ENCODE results near the gene CMTM7. TPM values are rescaled to one million over a fixed set of nuclear protein-coding genes. Genes with fewer than 3 reads are reported as not detected.

Gene CMTM7
- total and polyA plus RNA-seq, 5 experiments from 2014 or later, result 46.4 to 122 (median 67.4) TPM

GRCh38 chr3:32405155-32405554, 13.5 kb downstream of the CMTM7 start:
- H3K9me3 Mint-ChIP-seq, result no peaks in the 10 kb centered on the region
- H3K36me3 Mint-ChIP-seq, result peaks cover 0 to 31% (median 11%) of the 10 kb centered on the region in 3 donors
- H3K4me1 Mint-ChIP-seq, result peaks cover 33 to 92% (median 85%) of the 10 kb centered on the region in 4 donors
- POLR2A ChIA-PET, result interaction anchor here (1.1 to 7.9 kb wide), 6 partner anchors 9 to 56 kb away, joined by 3 to 52 read pairs (median 18); no protein-coding TSS in a partner anchor
- H3K27me3 Mint-ChIP-seq, result no peaks in the 10 kb centered on the region
- H3K4me3 Mint-ChIP-seq, result peak overlapping the region in 1 of 10 donors; percentile 4
- no peak for DNase-seq
- H3K27ac Mint-ChIP-seq, result peak overlapping the region in 9 of 10 donors; percentile 25 to 100 (median 76)
- ATAC-seq, result no peak

- peaks cover 0 to 34% (median 11%) of the 10 kb centered on the region in 3 donors for H3K36me3 Mint-ChIP-seq
- H3K4me1 Mint-ChIP-seq, result peaks cover 34 to 92% (median 85%) of the 10 kb centered on the region in 4 donors
- no peaks in the 10 kb centered on the region for H3K9me3 Mint-ChIP-seq
- ATAC-seq (no peak), DNase-seq (no peak)
- no peaks in the 10 kb centered on the region for H3K27me3 Mint-ChIP-seq
- H3K27ac Mint-ChIP-seq, result peak overlapping the region in 4 of 10 donors; percentile 52 to 100 (median 76)
- POLR2A ChIA-PET, result interaction anchor here (1.4 to 7.9 kb wide), 6 partner anchors 9 to 55 kb away, joined by 4 to 52 read pairs (median 18); no protein-coding TSS in a partner anchor
- no peak overlapping the region for H3K4me3 Mint-ChIP-seq
These were observed 14.2 kb downstream of the CMTM7 start for GRCh38 chr3:32405711-32406323.

GRCh38 chr3:32406486-32407408, 15.1 kb downstream of the CMTM7 start:
- H3K4me1 Mint-ChIP-seq, result peaks cover 37 to 92% (median 89%) of the 10 kb centered on the region in 4 donors
- no peaks in the 10 kb centered on the region for H3K9me3 Mint-ChIP-seq
- DNase-seq, result no peak
- peak overlapping the region in 9 of 10 donors; percentile 20 to 100 (median 58) for H3K27ac Mint-ChIP-seq
- peak in 1 of 2 donors; percentile 33 for ATAC-seq
- H3K36me3 Mint-ChIP-seq, result peaks cover 0 to 37% (median 16%) of the 10 kb centered on the region in 3 donors
- POLR2A ChIA-PET, result interaction anchor here (1.3 to 7.9 kb wide), 5 partner anchors 8 to 61 kb away, joined by 3 to 52 read pairs (median 7); no protein-coding TSS in a partner anchor
- H3K4me3 Mint-ChIP-seq, result peak overlapping the region in 5 of 10 donors; percentile 4 to 54 (median 34)
- H3K27me3 Mint-ChIP-seq, result no peaks in the 10 kb centered on the region

GRCh38 chr3:32410367-32411246, 19.0 kb downstream of the CMTM7 start:
- no peaks in the 10 kb centered on the region for H3K27me3 Mint-ChIP-seq
- no peaks in the 10 kb centered on the region for H3K9me3 Mint-ChIP-seq
- peaks cover 0 to 27% (median 14%) of the 10 kb centered on the region in 3 donors for H3K36me3 Mint-ChIP-seq
- H3K4me1 Mint-ChIP-seq, result peaks cover 34 to 86% (median 83%) of the 10 kb centered on the region in 4 donors
- DNase-seq (no peak), ATAC-seq (no peak)
- no peak overlapping the region for H3K4me3 Mint-ChIP-seq
- POLR2A ChIA-PET, result interaction anchor here (0.6 to 2.4 kb wide), 7 partner anchors 9 to 49 kb away, joined by 3 to 12 read pairs (median 3); no protein-coding TSS in a partner anchor
- peak overlapping the region; percentile 28 to 100 (median 78) for H3K27ac Mint-ChIP-seq

- H3K36me3 Mint-ChIP-seq, result peaks cover 0 to 19% (median 9%) of the 10 kb centered on the region in 3 donors
- no peak for DNase-seq
These were observed 19.8 kb downstream of the CMTM7 start for GRCh38 chr3:32411442-32411841.

GRCh38 chr3:32412887-32413286, 21.2 kb downstream of the CMTM7 start:
- Mint-ChIP-seq H3K4me3 (no peak overlapping the region), H3K9me3 (no peaks in the 10 kb centered on the region), H3K27ac (peak overlapping the region in 9 of 10 donors; percentile 38 to 100 (median 98)), H3K27me3 (no peaks in the 10 kb centered on the region), H3K4me1 (peaks cover 40 to 85% (median 82%) of the 10 kb centered on the region in 4 donors), H3K36me3 (peaks cover 0 to 19% (median 7%) of the 10 kb centered on the region in 3 donors)
- POLR2A ChIA-PET, result interaction anchor here (2.1 to 18.8 kb wide), 4 partner anchors 10 to 45 kb away, joined by 11 to 353 read pairs (median 76); partner anchors contain the start of gene CMTM7
- ATAC-seq (no peak), DNase-seq (no peak)

More at GRCh38 chr3:32411442-32411841, 19.8 kb downstream of the CMTM7 start:
- no peak overlapping the region for H3K4me3 Mint-ChIP-seq
- POLR2A ChIA-PET, result interaction anchor here (0.9 to 7.1 kb wide), 4 partner anchors 9 to 15 kb away, joined by 3 to 99 read pairs (median 12); no protein-coding TSS in a partner anchor
- H3K9me3 Mint-ChIP-seq, result no peaks in the 10 kb centered on the region
- no peak for ATAC-seq
- peaks cover 38 to 85% (median 82%) of the 10 kb centered on the region in 4 donors for H3K4me1 Mint-ChIP-seq
- H3K27me3 Mint-ChIP-seq, result no peaks in the 10 kb centered on the region
- H3K27ac Mint-ChIP-seq, result peak overlapping the region in 9 of 10 donors; percentile 21 to 100 (median 75)

GRCh38 chr3:32413845-32414521, 22.3 kb downstream of the CMTM7 start:
- no peaks in the 10 kb centered on the region for H3K27me3 Mint-ChIP-seq
- H3K4me3 Mint-ChIP-seq, result peak overlapping the region in 9 of 10 donors; percentile 58 to 78 (median 68)
- H3K9me3 Mint-ChIP-seq, result no peaks in the 10 kb centered on the region
- H3K36me3 Mint-ChIP-seq, result peaks cover 0 to 15% (median 7%) of the 10 kb centered on the region in 3 donors
- peak overlapping the region; percentile 96 to 100 (median 98) for H3K27ac Mint-ChIP-seq
- peak in 1 of 2 donors; percentile 6 for ATAC-seq
- H3K4me1 Mint-ChIP-seq, result peaks cover 42 to 91% (median 84%) of the 10 kb centered on the region in 4 donors
- no peak for DNase-seq
- POLR2A ChIA-PET, result interaction anchor here (1.1 to 18.8 kb wide), 9 partner anchors 11 to 56 kb away, joined by 3 to 353 read pairs (median 14); partner anchors contain the start of gene CMTM7

- peak overlapping the region; percentile 96 to 100 (median 98) for H3K27ac Mint-ChIP-seq
- H3K27me3 Mint-ChIP-seq, result no peaks in the 10 kb centered on the region
- peaks cover 0 to 15% (median 7%) of the 10 kb centered on the region in 3 donors for H3K36me3 Mint-ChIP-seq
- DNase-seq (peak in 7 of 10 donors; percentile 39 to 72 (median 64)), ATAC-seq (peak; percentile 82 to 96)
- H3K9me3 Mint-ChIP-seq, result no peaks in the 10 kb centered on the region
- peak overlapping the region; percentile 58 to 78 (median 68) for H3K4me3 Mint-ChIP-seq
- H3K4me1 Mint-ChIP-seq, result peaks cover 42 to 91% (median 85%) of the 10 kb centered on the region in 4 donors
- POLR2A ChIA-PET, result interaction anchor here (1.1 to 18.8 kb wide), 9 partner anchors 11 to 55 kb away, joined by 3 to 353 read pairs (median 14); partner anchors contain the start of gene CMTM7
These were observed 23.0 kb downstream of the CMTM7 start for GRCh38 chr3:32414522-32415202.

GRCh38 chr3:32419742-32420125, 28.1 kb downstream of the CMTM7 start:
- Mint-ChIP-seq H3K36me3 (peaks cover 0 to 2% (median 0%) of the 10 kb centered on the region in 3 donors), H3K4me1 (peaks cover 61 to 100% (median 97%) of the 10 kb centered on the region in 4 donors), H3K4me3 (peak overlapping the region; percentile 68 to 83 (median 79)), H3K27ac (peak overlapping the region; percentile 93 to 100 (median 97)), H3K9me3 (no peaks in the 10 kb centered on the region), H3K27me3 (no peaks in the 10 kb centered on the region)
- ATAC-seq (no peak), DNase-seq (no peak)
- POLR2A ChIA-PET, result interaction anchor here (0.8 to 18.8 kb wide), 7 partner anchors 9 to 48 kb away, joined by 3 to 353 read pairs (median 4); no protein-coding TSS in a partner anchor

Measured in naive thymus-derived CD8-positive, alpha-beta T cell (primary cell).